Activated naive CD4-positive, alpha-beta T cell treated with anti-CD3 and anti-CD28 coated beads, Interleukin-2, amount 50 U/mL, for 24 hours (primary cell): Measurements from ENCODE around the gene CNKSR2.
A peak's percentile ranks its signal among the peaks of the same experiment; 100 is the strongest.

Source experiments
- H3K27ac Mint-ChIP-seq: one replicate; pipeline ENCODE4 v1.8.0; 2021; ENCODE audit warnings: mild to moderate bottlenecking, mixed read lengths
- H3K27me3 Mint-ChIP-seq: one replicate; pipeline ENCODE4 v1.8.0; 2021; ENCODE audit warnings: mixed read lengths
- H3K36me3 Mint-ChIP-seq: one replicate; pipeline ENCODE4 v1.8.0; 2021; ENCODE audit warnings: mixed read lengths
- H3K4me1 Mint-ChIP-seq: one replicate; pipeline ENCODE4 v1.8.0; 2021; ENCODE audit warnings: mixed read lengths
- H3K4me3 Mint-ChIP-seq: one replicate; pipeline ENCODE4 v1.8.0; 2021; ENCODE audit warnings: mild to moderate bottlenecking, mixed read lengths
- H3K9me3 Mint-ChIP-seq: one replicate; pipeline ENCODE4 v1.8.0; 2021; ENCODE audit warnings: mixed read lengths

The CNKSR2 gene

DNA sequence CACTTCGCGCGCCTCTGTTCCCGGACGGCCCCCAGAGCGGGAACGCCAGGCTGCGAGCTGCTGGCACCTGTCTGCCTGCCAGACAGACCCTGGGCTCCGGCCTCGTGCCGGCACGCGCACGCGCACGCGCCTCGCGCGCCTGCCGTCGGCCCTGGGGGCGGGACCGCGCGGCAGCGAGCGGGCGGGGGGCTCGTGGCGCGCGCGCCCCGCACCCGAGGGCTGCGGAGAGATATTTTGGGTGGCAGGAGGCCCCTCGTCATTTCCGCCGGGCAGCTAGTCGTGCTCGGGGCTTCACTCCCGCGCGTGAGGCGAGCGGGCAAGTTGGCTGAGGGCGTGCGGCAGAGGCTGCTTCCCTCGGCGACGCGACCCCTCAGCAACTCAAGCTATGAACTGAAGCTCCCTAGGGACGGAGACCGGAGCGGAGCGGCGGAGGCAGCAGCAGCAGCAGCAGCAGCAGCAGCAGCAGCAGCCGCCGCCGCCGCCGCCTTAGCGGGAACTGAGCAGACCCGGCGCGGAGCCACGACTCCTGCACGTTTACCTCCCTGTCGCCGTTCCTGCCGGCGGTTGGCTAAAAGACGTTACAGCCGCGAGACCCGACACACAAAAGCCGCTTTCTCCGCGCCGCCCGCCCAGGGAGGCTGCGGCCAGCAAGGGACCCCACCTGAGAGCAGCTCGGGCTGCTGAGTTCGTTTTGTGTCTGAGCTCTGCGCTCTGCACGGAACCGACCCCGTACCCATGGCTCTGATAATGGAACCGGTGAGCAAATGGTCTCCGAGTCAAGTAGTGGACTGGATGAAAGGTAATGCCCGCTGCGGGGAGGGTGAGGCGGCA, at the start of gene CNKSR2:
Gene CNKSR2, plus strand, starts transcription at position 256 of the 831 bp plus-strand sequence. Its CDS starts 480 bp downstream, at position 736.
- Mint-ChIP-seq H3K9me3 (no peaks in the 10 kb centered on the region), H3K27ac (peak within 1 kb of the TSS; percentile 90), H3K36me3 (no peaks in the 10 kb centered on the region), H3K27me3 (no peaks in the 10 kb centered on the region), H3K4me1 (peaks cover 33% of the 10 kb centered on the region), H3K4me3 (peak within 1 kb of the TSS; percentile 92)

DNA sequence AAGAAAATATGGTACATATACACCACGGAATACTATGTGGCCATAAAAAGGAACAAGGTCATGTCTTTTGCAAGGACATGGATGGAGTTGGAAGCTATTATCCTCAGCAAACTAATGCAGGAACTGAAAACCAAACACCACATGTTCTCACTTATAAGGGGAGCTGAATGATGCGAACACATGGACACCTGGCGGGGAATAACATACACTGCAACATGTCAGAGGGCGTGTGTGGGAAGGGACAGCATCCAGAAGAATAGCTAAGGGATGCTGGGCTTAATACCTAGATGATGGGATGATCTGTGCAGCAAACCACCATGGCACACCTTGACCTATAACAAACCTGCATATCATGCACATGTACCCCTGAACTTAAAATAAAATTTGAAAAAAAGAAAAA, 19.5 kb upstream of the CNKSR2 start:
- Mint-ChIP-seq H3K9me3 (peaks cover 11% of the 10 kb centered on the region), H3K4me3 (no peak overlapping the region), H3K4me1 (no peaks in the 10 kb centered on the region), H3K27ac (no peak overlapping the region), H3K36me3 (peaks cover 7% of the 10 kb centered on the region), H3K27me3 (no peaks in the 10 kb centered on the region)

DNA sequence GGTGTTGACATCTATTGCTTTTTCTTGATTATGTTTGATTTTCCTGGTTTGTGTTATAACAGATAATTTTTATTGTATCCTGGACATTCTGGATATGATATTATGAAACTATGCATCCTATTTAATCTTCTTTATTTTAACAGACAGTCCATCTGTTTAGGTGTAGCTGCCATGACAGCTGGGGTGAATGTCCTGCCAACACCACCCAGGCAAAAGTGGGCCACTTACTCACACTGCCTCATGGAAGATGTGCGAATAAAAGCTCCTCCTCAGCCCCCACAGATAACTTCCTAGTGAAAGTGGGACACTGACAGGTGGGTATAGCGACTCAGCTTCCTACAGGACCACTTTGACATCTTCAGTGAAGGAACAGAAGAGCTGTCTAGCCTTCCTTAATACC, 18.4 kb upstream of the CNKSR2 start:
- Mint-ChIP-seq H3K27me3 (no peaks in the 10 kb centered on the region), H3K27ac (no peak overlapping the region), H3K4me3 (no peak overlapping the region), H3K36me3 (peaks cover 6% of the 10 kb centered on the region), H3K4me1 (no peaks in the 10 kb centered on the region), H3K9me3 (peaks cover 11% of the 10 kb centered on the region)

DNA sequence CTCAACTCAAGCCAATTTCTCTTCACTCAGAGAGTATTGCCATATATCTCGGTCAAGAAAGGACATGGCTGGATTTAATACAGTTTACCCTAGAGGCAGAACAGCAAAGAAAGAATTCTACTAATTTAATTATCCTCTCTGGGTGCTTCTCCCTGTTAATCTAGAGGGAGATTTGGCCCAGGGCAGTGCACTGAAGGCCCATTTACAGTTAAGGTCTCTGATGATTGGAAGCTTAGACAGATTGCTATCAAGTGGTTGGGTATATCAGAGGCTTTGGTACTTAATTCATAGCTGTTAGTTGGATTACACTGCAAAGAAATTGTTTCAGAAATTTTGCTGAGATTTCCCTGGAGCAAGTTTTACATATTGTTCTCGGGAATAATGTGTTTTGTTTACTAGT, 4.6 kb upstream of the CNKSR2 start:
- Mint-ChIP-seq H3K4me1 (peaks cover 3% of the 10 kb centered on the region), H3K27ac (no peak overlapping the region), H3K27me3 (no peaks in the 10 kb centered on the region), H3K4me3 (no peak overlapping the region), H3K9me3 (no peaks in the 10 kb centered on the region), H3K36me3 (no peaks in the 10 kb centered on the region)

DNA sequence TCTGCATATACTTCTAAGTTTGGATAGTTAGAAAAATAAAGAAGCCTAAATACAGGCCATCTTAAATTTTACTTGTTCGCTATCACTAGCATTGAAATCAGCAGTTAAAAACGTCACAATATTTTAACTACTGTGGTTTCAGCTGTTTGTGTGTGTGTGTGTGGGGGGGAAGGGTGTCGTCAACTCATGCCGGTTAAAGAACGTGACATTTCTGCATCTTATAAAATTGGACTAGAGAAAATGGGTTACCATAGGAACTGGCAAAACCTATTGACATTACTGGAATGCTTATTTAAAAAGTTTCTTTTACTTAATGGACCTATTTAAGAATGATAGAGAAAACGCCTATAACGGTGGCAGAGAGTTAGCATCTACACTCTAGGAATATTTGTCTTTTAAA, 1.2 kb upstream of the CNKSR2 start:
- H3K4me3 Mint-ChIP-seq: peak overlapping the region; percentile 77
- H3K27ac Mint-ChIP-seq: no peak overlapping the region
- no peaks in the 10 kb centered on the region for H3K27me3 Mint-ChIP-seq
- no peaks in the 10 kb centered on the region for H3K9me3 Mint-ChIP-seq
- H3K36me3 Mint-ChIP-seq: no peaks in the 10 kb centered on the region
- peaks cover 22% of the 10 kb centered on the region for H3K4me1 Mint-ChIP-seq

DNA sequence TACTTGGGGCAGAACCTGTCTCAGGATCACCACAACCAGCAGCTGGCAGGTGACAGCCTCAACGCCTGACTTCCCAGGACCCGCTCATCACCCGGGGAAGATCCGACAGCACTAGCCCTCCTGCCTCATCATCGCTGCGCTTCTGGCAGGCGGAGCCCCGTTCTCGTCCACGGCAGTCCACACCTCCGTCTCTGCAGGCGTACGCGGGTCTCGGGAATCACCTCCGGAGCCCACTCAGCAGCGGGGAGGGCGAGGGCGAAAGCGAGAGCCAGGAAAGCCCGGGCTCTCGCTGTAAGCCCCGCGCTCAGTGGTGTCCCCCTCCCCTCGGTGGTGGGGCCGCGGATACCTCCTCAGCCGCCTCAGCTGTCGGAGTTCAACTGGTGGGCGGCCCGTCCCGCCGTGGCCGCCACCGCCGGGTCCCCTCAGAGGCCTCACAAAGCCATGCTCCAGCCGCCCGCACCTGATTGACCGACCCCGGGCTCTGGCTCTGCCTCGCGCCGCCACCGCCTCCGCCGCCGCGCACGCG, 518 bp upstream of the CNKSR2 start:
- no peaks in the 10 kb centered on the region for H3K27me3 Mint-ChIP-seq
- peak overlapping the region; percentile 59 for H3K27ac Mint-ChIP-seq
- H3K4me3 Mint-ChIP-seq: peak overlapping the region; percentile 83

DNA sequence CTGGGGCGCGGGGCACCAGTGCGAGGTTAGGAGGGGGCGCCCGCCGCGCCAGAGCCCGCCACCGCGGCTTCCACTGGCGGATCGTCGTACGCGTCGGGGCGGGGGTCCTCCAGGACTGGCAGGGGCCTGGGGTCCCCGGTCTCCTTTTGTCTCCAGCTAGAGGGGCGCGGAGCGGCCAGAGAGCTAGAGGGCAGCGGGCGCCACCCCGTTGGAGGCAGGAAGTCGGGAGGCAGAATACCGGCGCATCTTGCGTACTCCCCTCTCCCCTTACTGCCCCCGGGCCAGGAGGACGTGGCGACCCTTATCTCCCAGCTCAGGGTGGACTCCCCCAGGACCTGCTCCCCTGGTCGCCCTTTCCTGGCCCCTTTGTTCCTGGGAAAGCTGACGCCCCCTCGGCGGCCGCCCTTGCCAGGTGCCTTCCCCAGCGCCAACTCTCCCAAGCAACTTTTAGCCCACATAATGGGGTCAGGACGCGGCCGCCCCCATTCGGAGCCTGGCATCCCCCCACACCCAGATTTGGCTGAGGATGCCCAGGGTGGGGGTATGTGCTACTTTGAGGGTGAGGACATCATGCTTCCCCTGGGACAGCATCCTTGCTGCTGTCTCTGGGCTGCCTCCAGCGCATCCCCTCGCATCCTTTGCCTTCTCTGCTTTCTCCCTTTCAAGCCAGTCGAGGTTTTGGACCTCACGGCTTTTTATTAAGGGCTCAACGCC, 933 bp downstream of the CNKSR2 start:
- Mint-ChIP-seq H3K27ac (peak overlapping the region; percentile 90), H3K4me3 (peak overlapping the region; percentile 92), H3K27me3 (no peaks in the 10 kb centered on the region), H3K4me1 (peaks cover 39% of the 10 kb centered on the region), H3K9me3 (no peaks in the 10 kb centered on the region), H3K36me3 (no peaks in the 10 kb centered on the region)

More for the DNA sequence above, 518 bp upstream of the CNKSR2 start:
- peaks cover 26% of the 10 kb centered on the region for H3K4me1 Mint-ChIP-seq
- no peaks in the 10 kb centered on the region for H3K9me3 Mint-ChIP-seq
- H3K36me3 Mint-ChIP-seq: no peaks in the 10 kb centered on the region

DNA sequence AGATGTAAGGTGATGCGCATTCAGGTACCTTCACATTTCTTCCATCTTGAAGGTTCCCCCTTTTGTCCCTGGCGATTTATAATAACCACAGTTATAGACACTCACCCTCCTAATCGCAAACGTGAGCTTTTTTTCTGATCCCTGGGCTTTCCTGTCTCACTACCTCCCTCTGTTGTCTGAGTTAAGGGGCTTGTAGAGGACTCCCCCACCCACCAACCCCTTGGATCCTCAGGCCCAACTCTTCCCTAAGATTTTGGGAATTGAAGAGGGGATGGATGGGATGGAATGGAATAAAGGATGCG, 1.4 kb downstream of the CNKSR2 start:
- H3K4me3 Mint-ChIP-seq: peak overlapping the region; percentile 92
- no peaks in the 10 kb centered on the region for H3K27me3 Mint-ChIP-seq
- H3K36me3 Mint-ChIP-seq: no peaks in the 10 kb centered on the region
- H3K9me3 Mint-ChIP-seq: no peaks in the 10 kb centered on the region
- peaks cover 39% of the 10 kb centered on the region for H3K4me1 Mint-ChIP-seq
- peak overlapping the region; percentile 51 for H3K27ac Mint-ChIP-seq

DNA sequence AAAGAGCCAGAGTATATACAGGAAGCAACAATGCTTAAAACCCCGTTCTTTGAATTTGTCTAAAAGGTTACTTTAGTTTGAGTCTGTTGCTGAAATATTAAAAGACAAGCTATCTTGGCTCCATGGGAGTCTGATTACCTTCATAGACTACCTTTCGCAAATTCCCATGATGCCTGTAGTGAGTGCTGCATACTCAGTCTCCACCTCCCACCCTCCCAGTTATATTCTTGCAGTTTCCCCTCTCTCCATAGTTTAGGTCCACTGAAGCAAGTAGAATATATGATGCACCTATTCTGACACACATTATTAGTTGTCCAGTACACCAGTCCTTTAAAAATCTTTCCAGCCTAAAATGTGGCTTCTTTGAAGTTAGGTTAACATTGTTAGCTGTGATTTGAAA, 2.4 kb downstream of the CNKSR2 start:
- peaks cover 42% of the 10 kb centered on the region for H3K4me1 Mint-ChIP-seq
- no peak overlapping the region for H3K27ac Mint-ChIP-seq

DNA sequence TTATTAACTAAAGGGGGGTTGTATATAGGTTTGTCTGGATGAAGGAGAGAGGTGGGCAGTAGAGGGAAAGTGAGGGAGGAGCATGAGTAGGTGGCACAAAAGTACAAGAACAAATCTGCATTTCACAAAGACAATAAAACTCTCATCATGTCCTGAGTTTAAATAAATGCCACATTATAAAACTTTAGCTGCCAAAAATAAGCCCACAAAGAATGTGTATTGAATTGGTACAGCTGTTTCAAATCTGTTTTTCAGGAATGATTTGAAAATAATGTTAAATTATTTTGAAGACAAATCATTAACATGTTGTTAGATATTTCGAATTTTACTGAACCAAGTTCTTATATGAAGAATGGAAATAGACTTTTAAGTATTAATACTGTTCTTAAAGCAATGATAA, 5.8 kb downstream of the CNKSR2 start:
- H3K4me1 Mint-ChIP-seq: peaks cover 57% of the 10 kb centered on the region
- H3K27me3 Mint-ChIP-seq: no peaks in the 10 kb centered on the region
- H3K4me3 Mint-ChIP-seq: no peak overlapping the region
- peaks cover 1% of the 10 kb centered on the region for H3K36me3 Mint-ChIP-seq
- peak overlapping the region; percentile 69 for H3K27ac Mint-ChIP-seq
- H3K9me3 Mint-ChIP-seq: no peaks in the 10 kb centered on the region

More for the DNA sequence above, 2.4 kb downstream of the CNKSR2 start:
- Mint-ChIP-seq H3K4me3 (peak overlapping the region; percentile 92), H3K9me3 (no peaks in the 10 kb centered on the region), H3K27me3 (no peaks in the 10 kb centered on the region), H3K36me3 (no peaks in the 10 kb centered on the region)

DNA sequence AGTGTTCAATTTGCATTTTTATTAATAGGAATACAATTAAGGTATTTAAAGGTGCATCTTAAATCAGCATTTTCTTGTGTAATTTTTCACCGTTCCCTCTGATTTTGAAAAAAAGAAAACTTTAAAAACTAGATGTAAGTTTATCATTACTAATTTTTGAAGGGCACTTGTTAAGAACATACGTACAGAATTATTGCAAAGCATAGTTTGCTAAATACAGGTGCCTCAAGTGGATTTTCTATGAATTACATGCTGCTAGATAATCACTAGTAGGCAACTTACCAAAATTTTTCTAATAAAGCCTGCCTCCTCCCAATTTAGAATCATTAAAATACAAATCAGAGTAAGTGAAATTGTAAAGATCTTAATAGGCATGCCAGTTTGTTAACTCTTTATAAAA, 8.5 kb downstream of the CNKSR2 start:
- Mint-ChIP-seq H3K4me3 (no peak overlapping the region), H3K27me3 (no peaks in the 10 kb centered on the region), H3K9me3 (no peaks in the 10 kb centered on the region), H3K4me1 (peaks cover 39% of the 10 kb centered on the region), H3K36me3 (peaks cover 2% of the 10 kb centered on the region), H3K27ac (no peak overlapping the region)

DNA sequence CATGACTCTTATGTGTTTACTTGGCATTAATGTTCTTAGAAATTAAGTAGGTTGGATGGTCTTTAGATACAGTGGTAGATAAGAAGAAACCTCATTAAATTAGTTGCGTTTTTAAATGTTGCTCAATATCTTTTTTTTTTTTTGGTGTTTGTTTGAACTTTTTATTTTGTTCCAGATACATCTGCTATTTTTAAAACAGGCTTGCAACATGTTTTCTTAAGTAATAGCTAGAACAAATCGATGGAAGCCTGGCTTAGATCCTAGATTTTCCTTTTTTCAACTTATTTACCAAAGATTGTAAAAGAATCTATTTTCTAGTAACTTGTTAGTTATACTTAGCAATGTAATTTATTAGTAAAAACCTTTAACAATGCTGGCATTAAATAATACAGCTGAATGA, 9.3 kb downstream of the CNKSR2 start:
- H3K4me3 Mint-ChIP-seq: no peak overlapping the region
- no peak overlapping the region for H3K27ac Mint-ChIP-seq
- no peaks in the 10 kb centered on the region for H3K9me3 Mint-ChIP-seq
- peaks cover 35% of the 10 kb centered on the region for H3K4me1 Mint-ChIP-seq
- H3K27me3 Mint-ChIP-seq: no peaks in the 10 kb centered on the region
- H3K36me3 Mint-ChIP-seq: peaks cover 6% of the 10 kb centered on the region

DNA sequence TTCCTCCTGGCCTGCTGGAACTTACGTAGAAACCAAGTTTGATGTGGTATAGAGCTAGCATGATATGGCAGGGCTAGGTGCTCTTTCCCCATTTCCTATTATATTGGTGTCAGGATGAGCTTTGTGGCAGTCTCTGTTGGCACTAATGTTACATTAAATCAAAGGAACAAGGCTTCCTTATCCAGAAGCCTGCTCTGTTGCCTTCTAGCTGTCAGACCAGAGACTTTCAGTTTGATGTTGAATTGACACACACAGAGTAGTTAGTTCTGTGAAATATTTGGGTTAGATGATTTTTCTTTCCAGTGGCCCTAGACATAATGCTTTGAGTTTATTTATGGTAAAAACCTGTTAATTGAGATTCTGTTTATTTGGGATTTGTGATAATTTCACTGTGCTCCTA, 10.0 kb downstream of the CNKSR2 start:
- no peaks in the 10 kb centered on the region for H3K9me3 Mint-ChIP-seq
- H3K27me3 Mint-ChIP-seq: no peaks in the 10 kb centered on the region

DNA sequence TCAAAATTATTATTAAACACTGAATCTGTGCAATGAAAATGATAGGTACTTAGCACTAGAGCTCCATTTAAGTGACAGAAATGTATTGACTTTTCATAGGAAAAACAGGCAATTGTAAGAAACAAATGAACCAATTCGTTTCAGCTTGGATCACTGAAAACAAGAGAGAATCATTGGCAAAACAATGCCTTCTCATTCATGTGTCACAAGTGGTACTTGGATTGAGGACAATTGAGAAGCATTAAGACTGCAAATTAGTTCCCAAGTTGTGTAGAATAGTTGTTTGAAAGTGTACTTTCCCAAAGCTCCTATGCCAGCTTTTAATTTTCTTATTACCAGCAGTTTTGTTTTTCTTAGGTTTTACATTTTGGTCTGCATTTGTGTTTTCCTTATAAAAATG, 20.6 kb downstream of the CNKSR2 start:
- H3K9me3 Mint-ChIP-seq: no peaks in the 10 kb centered on the region
- no peaks in the 10 kb centered on the region for H3K27me3 Mint-ChIP-seq
- H3K4me3 Mint-ChIP-seq: no peak overlapping the region
- H3K27ac Mint-ChIP-seq: no peak overlapping the region
- H3K36me3 Mint-ChIP-seq: peaks cover 10% of the 10 kb centered on the region
- peaks cover 29% of the 10 kb centered on the region for H3K4me1 Mint-ChIP-seq

More for the DNA sequence above, 10.0 kb downstream of the CNKSR2 start:
- H3K4me1 Mint-ChIP-seq: peaks cover 29% of the 10 kb centered on the region
- H3K27ac Mint-ChIP-seq: no peak overlapping the region
- H3K4me3 Mint-ChIP-seq: no peak overlapping the region
- H3K36me3 Mint-ChIP-seq: peaks cover 6% of the 10 kb centered on the region

DNA sequence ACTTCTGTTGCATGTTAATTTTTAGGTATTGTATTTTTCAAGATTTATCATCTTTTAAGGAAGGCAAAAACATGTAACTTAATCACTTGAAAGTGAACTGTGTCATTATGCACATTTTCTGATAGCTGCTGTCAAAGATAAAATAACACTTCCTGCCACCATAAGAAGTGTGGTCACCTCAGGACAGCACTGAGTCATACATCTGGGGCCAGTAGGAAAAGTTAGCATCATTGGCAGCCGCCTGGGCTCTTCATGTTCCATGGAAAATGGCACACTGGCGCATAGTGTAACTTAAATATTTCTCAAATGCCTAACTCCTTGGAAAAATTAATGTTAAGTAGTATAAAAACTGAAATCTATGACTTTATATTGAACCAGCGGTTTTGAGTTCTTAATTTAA, 24.2 kb downstream of the CNKSR2 start:
- no peak overlapping the region for H3K27ac Mint-ChIP-seq
- H3K4me1 Mint-ChIP-seq: peaks cover 31% of the 10 kb centered on the region
- H3K36me3 Mint-ChIP-seq: no peaks in the 10 kb centered on the region
- no peaks in the 10 kb centered on the region for H3K9me3 Mint-ChIP-seq
- no peak overlapping the region for H3K4me3 Mint-ChIP-seq
- H3K27me3 Mint-ChIP-seq: no peaks in the 10 kb centered on the region

DNA sequence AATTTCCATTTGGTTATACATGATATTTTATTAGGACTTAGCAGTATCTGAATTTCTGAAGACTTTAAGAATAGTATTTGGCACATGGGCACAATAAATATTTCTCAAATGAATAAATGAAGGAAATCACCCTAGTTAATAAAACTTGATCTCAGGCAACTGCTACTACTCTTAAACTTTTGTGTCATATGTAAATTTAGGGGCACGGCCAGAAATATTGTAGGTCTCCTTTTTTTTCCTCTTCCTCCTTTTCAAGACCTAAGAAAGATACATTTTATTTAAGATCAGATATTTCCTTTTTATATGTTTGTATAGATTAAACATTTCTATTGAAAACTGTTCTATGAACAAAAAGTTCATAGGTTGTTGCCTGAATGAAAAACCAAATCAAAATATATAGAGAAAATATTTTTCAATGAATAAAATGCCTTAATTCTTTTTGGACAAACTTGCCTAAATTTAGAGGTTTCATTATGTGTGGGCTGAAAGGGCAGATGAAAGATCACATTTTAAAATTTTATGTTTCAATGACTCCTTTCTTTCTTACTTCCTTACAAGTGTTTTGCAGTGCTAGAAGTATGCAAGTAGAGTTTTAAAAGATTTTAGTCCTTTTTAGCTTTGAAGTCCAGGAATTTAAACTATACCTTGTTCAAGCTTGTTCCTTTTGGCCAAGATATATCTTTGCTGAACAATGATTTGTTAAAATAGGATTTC, 26.3 kb downstream of the CNKSR2 start:
- H3K36me3 Mint-ChIP-seq: no peaks in the 10 kb centered on the region
- no peaks in the 10 kb centered on the region for H3K9me3 Mint-ChIP-seq
- no peak overlapping the region for H3K4me3 Mint-ChIP-seq
- no peak overlapping the region for H3K27ac Mint-ChIP-seq
- peaks cover 29% of the 10 kb centered on the region for H3K4me1 Mint-ChIP-seq
- no peaks in the 10 kb centered on the region for H3K27me3 Mint-ChIP-seq
